ENCODE data around the gene RHBDL3.
A peak's percentile ranks its signal among the peaks of the same experiment; 100 is the strongest.
"Not testable (repeated sequence)": the region's sequence is repeated elsewhere in the genome, so short reads cannot be mapped to it uniquely, and the experiment has no call there.

The RHBDL3 gene

GRCh38 chr17:32331243-32332040 lies 65.8 kb downstream of the RHBDL3 start:
- no peak for DNase-seq

DNA sequence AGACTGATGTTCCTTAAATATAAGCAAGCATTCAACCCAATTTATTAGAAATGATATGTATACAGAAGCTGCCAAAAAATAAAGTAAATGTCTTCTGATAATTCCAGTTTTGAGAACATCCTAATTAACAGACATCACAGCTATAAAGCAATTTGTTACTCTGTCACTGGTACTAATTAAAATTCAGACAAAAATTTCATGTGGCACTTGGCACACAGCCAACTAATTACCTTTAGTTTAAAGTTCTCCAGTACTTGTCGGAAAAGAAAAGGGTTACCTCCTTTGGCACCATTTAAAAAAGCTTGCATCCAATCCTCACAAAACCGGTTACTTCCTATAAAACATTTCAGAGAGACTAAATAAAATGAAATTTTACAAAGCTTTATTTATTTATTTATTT lies 67.6 kb downstream of the RHBDL3 start:
- no peak for DNase-seq

DNA sequence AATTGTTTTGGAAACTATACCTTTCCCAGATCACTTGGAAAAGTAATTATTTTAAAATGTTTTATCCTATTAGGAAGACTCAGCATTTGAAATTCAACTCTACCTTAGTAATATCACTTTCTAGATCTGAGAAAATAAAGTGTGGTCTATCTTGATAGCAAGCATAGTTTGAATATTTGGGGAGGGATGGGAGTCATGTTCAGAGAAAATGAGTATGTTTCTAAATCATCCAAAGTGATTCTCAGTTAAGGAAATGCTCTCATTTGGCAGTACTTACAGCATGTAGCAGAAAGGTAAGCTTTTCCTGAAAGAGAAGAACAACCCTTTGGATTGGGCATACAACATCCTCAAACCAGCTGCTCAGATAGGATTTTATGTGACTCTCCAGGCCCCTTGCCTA lies 69.4 kb downstream of the RHBDL3 start:
- DNase-seq = no peak

DNA sequence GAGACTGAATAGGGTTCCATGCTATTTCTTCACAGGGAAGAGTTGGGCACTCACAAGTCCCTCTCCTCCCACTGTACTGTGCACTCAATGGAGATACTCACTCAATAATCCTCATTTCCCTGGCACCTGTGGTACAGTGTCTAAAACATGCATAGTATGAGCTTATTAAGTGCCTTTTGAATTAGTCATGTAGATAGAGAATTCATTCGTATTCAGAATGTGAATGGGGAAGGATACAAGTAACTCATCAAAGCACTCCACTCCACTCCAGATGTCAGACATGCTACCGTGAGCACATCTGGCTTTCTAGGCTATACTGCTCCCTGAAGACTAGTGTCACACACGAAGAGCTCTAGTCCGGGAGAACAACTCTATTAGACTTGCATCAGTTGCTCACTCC lies 70.1 kb downstream of the RHBDL3 start:
- DNase-seq = no peak

DNA sequence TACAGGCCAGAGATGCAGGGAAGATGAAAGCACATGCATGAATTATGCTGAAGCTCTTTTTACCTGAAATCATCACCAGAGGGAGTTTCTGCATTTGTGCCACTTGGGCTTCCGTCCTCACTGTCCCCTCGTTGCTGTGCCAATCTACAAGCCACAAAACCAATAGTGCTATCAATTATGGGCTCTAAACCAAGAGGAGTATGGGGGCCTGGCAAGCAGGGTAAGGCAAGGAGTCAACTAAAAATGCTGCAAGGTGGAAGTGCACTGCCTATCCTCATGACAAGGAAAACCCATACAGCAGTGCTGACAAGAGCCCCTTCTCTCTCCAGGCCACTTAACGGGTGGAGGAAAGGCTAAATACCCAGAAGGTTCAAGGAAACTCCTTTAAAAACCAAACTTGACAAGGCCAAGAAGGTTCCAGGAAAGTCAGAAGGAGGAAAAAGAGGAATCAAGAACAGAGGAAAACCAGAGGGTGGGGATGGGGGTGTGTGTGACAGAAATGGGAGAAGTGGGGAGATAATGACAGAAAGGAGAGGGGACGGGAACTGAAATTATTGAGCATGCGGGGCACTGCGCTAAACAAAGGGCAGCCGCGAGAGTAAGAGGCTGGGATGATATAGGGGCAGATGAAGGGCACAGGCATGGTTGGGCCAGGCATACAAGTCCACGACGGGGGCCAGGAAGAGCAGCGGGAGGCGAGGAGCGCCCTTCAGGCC lies 75.7 kb downstream of the RHBDL3 start:
- peak; percentile 34 for DNase-seq

DNA sequence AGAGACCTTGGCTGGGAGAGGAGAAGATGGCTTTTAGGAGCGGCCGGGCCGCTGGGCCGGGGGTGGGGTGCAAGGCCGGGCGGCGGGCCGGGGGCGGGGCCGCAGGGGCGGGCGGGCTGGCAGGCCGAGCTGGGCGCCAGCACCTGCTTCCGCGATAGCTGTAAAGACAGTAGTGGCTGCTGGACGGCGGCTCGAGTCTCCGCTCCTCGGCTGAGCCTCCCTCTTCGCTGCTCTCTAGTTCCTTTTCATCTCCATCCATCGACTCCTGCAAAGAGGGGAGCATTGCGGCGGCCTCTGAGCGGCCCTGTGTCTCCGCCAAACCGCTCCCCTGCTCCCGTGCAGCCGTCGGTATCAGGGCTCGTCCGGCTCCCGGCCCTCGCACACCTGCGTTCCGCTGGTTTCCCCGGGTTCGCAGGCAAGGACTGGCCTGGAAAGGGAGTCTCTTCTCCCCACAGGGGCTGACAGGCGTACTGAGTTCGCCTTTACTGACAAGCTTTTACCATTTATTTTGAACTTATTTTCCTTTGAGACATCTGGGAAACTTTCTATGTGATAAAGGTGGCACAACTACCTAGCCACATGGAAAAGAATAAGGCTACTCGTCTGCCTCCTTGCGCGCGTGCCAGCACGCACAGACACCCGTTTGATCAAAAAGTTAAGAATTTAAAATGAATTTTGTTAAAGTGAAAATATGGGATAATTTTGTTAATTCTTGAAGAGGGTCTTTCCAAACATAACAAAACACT lies 76.4 kb downstream of the RHBDL3 start, which contains the start of gene C17orf75:
Gene C17orf75, minus strand, starts transcription at position 317 of the 746 bp plus-strand sequence. Its CDS starts 34 bp downstream, at position 283.
- peak; percentile 76 for DNase-seq

DNA sequence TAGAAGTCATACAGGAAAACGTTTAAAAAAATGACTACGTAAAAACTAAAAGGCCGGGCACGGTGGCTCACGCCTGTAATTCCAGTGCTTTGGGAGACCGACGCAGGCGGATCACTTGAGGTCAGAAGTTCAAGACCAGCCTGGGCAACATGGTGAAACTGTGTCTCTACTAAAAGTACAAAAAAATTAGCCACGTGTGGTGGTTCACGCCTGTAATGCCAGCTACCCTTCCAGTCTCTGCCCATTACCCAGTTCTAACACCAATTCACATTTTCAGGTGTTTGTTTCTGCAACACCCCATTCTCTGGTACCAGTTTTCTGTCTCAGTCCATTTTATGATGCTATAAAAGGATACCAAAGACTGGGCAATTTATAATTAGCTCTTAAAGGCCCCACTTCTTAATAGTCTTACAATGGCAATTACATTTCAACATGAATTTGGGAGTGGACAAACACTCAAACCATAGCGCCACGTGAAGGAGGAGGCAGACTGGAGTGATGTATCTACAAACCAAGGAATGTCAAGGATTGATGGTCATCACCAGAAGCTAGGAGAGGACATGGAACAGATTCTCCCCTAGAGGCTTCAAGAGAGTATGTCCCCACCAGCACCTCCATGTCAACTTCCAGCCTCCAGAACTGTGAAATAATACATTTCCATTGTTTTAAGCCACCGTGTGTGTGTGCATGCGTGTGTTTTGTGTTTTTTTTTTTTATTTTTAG lies 77.1 kb downstream of the RHBDL3 start:
- no peak for DNase-seq

- DNase-seq = no peak
These were observed 80.4 kb downstream of the RHBDL3 start for GRCh38 chr17:32345951-32346600.

GRCh38 chr17:32348483-32348800 lies 82.8 kb downstream of the RHBDL3 start:
- no peak for DNase-seq

GRCh38 chr17:32349503-32349853 lies 83.8 kb downstream of the RHBDL3 start:
- peak; percentile 16 for DNase-seq

DNA sequence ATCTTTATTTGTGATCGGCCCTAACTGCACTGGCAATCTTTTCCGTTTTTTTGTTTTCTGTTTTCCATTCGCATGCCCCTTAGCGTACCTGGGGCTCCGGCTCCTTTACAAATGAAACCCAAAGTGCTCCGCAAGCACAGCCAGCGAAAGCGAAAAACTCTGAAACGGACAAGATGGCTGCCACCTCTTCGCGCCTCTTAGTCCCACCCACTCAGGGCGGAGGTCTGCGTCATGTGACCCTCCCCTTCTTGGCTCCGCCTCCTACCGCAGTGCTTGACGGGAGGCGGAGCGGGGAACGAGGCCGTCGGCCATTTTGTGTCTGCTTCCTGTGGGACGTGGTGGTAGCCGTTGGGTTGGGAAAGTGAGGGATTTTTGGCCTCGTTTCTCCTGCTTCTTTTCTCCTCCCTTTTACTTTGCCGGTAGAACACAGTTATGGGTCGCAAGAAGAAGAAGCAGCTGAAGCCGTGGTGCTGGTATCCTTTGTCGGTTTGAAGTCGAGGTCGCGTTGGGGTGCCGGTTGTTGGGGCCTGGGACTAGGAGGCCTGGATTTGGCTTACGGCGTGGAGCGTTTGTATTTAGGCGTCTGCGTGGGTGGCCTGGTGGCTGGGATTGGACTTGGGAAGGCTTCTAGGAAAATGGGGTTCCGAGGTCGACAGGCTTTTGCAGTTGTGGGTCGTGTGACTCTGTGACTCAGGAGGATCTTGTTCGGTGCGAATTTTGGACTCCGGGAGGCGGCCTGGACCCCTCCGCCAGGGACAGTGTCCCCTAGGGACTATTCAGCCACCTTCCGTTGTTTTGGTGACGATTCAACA lies 84.4 kb downstream of the RHBDL3 start, which contains the start of gene ZNF207:
Gene ZNF207, plus strand, starts transcription at position 304 of the 812 bp plus-strand sequence. Its CDS starts 129 bp downstream, at position 433.
- DNase-seq = peak; percentile 93

- peak; percentile 27 for DNase-seq
These were observed 85.2 kb downstream of the RHBDL3 start for GRCh38 chr17:32350666-32351418.

DNA sequence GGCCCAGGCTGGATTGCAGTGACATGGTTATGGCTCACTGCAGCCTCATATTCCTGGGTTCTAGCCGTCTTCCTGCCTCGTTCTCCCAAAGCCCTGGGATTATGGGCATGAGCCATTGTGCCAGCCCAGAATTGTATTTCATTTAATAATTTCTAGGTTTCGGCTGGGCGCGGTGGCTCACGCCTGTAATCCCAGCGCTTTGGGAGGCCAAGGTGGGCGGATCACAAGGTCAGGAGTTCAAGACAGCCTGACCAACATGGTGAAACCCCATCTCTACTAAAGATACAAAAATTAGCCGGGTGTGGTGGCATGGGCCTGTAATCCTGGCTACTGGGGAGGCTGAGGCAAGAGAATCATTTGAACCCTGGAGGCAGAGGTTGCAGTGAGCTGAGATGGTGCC lies 87.1 kb downstream of the RHBDL3 start:
- not testable (repeated sequence) for DNase-seq

DNA sequence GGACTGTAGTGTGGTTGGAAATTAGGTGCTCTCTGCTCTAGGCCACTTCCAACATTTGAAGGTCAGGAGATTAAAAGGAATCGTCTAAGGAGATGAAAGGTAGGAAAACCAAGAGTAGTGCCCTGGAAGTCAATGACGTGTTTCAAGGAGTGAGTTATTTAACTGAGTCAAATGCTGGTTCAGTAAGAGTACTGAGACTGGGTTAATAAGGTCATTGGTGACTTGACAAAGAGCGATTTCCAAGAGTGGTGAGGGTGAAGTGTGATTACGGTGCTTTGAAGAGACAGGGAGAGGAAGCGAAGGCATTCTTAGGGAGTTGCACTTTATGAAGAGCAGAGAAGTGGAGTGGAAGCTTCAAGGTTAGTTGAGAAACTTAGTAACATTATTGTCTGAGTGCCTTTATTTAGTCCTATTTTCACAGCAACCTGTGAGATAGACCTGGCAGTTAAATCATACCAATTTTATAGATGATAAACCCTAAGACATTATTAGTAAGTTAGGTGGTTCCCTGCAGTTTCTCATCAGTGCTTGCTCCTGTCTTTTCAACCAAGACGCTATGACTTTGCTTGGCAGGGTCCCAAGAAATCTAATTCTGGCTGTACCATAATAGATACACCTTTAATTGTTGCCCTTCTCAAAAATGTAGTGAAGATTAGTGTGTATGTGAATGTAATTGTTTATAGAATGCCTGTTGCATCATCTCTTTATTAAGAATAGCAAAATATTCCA lies 90.2 kb downstream of the RHBDL3 start:
- DNase-seq = no peak

DNA sequence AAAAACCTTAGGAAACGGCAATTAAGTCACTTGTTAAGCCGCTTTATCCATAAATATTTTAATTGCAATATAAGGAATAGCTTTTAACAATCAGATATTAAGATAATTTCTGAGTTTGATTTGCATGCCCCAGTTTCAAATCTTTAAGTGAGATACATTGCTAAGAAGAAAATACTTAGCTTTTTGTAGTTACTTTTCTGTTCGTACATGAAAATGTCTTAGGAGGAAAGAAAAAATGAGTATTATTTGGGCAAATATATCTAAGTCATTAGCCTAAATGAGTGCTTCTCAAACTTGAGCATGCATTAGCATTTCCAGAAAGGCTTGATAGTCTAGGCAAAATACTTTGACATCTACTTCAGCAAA lies 90.7 kb downstream of the RHBDL3 start:
- no peak for DNase-seq

- no peak for DNase-seq
These were observed 91.1 kb downstream of the RHBDL3 start for GRCh38 chr17:32356750-32357149.

GRCh38 chr17:32357615-32358014 lies 92.0 kb downstream of the RHBDL3 start:
- DNase-seq = no peak

DNA sequence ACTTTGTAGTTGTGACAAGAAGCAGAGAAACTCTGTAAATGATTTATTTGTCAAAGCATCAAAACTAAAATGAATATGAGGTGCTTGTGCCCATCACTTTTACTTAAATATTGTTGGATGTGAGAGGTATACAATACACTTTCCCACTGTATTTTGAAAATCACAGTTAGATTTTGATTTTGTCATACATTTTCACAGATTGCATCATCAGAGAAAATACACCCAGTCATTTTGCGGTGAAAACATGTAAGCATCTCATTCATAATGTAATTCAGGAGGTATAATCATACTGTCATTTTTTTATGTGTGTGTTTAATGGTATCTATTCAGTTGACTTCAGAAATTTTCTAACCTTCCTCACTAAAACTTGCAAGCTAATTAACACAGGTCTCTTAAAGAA lies 95.6 kb downstream of the RHBDL3 start:
- no peak for DNase-seq

DNA sequence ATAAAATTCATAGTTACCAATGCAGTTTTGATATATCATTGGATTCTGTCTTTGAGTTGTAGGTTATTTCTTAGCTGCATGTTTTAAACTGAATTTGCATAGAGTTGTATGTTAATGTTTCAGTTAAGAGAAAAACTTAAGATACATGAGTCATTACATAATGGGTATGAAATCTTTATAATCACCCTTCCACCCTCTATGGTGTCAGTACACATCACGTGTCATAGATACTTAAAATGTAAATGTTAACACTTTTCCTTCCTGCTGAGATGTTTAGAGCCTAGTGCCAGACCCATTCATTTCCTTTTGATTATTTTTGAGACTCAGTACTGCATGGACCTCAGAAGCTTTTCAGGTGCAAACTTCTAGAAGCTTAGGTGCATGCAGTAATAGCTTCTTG lies 104.8 kb downstream of the RHBDL3 start:
- no peak for DNase-seq
